ENCODE data around the gene SNPH. TPM values are rescaled to one million over a fixed set of nuclear protein-coding genes. Genes with fewer than 3 reads are reported as not detected.

The SNPH gene
- total and polyA plus RNA-seq, 8 donors = 1.1 to 4.3 (median 2.5) TPM

- no peaks in the 10 kb centered on the region for H3K36me3 ChIP-seq
- H3K9me3 ChIP-seq = no peaks in the 10 kb centered on the region
- peak; percentile 76 to 78 (median 77) for ATAC-seq
- H3K4me3 ChIP-seq = peak within 1 kb of the TSS in 2 of 4 donors; percentile 28 to 30
- no peaks in the 10 kb centered on the region for H3K27me3 ChIP-seq
- H3K27ac ChIP-seq = peak within 1 kb of the TSS; percentile 58 to 97 (median 90)
- peaks cover 30 to 42% (median 42%) of the 10 kb centered on the region in 3 donors for H3K4me1 ChIP-seq
- FAIRE-seq = no peak
- WGBS, 2 donors = 27 to 34% methylated on average over 8 of the region's 8 CpGs
- TF ChIP-seq CTCF (IDR thresholded peaks at IDR 0.05) = no peak
- peak; percentile 78 to 93 (median 92) for DNase-seq
- intact Hi-C loops (cut with DNase I) = no loop called here
Measured at GRCh38 chr20:1328680-1329330, 62.7 kb downstream of the SNPH start, which contains the start of gene SDCBP2. Gene SDCBP2, minus strand, starts transcription at chr20:1329139. Its CDS starts 8,723 bp downstream, at chr20:1320416.

- H3K27ac ChIP-seq = peak overlapping the region; percentile 35 to 97 (median 90)
- DNase-seq (peak in 5 of 6 donors; percentile 84 to 88 (median 86)), FAIRE-seq (no peak), ATAC-seq (peak; percentile 72 to 77 (median 76))
- no peaks in the 10 kb centered on the region for H3K36me3 ChIP-seq
- no peak overlapping the region for H3K4me3 ChIP-seq
- H3K4me1 ChIP-seq = peaks cover 30 to 42% (median 42%) of the 10 kb centered on the region in 3 donors
- H3K9me3 ChIP-seq = no peaks in the 10 kb centered on the region
- no peak for TF ChIP-seq CTCF (IDR thresholded peaks at IDR 0.05)
- intact Hi-C loops (cut with DNase I) = loop anchor here in 1 of 3 donors (10.0 kb wide), 1 partner anchor 55 kb away; no protein-coding TSS in a partner anchor
- 28 to 40% methylated on average over 6 of the region's 6 CpGs for WGBS, 2 donors
- H3K27me3 ChIP-seq = no peaks in the 10 kb centered on the region
Measured at GRCh38 chr20:1330075-1330830, 64.2 kb downstream of the SNPH start.

GRCh38 chr20:1331101-1331500, 65.0 kb downstream of the SNPH start:
- 91 to 100% methylated on average over 2 of the region's 2 CpGs for WGBS, 2 donors
- TF ChIP-seq CTCF (IDR thresholded peaks at IDR 0.05) = no peak
- FAIRE-seq (no peak), DNase-seq (peak in 1 of 6 donors; percentile 13), ATAC-seq (no peak)
- no peaks in the 10 kb centered on the region for H3K9me3 ChIP-seq
- no peaks in the 10 kb centered on the region for H3K36me3 ChIP-seq
- intact Hi-C loops (cut with DNase I) = loop anchor here in 1 of 3 donors (10.0 kb wide), 1 partner anchor 54 kb away; no protein-coding TSS in a partner anchor
- H3K4me1 ChIP-seq = peaks cover 28 to 41% (median 40%) of the 10 kb centered on the region in 3 donors
- H3K27ac ChIP-seq = peak overlapping the region in 3 of 4 donors; percentile 86 to 97 (median 95)
- H3K27me3 ChIP-seq = no peaks in the 10 kb centered on the region
- H3K4me3 ChIP-seq = no peak overlapping the region

- 92 to 94% methylated on average over 6 of the region's 6 CpGs for WGBS, 2 donors
- Histone ChIP-seq H3K27me3 (no peaks in the 10 kb centered on the region), H3K4me3 (no peak overlapping the region), H3K4me1 (peaks cover 23 to 38% (median 33%) of the 10 kb centered on the region in 3 donors), H3K9me3 (no peaks in the 10 kb centered on the region), H3K27ac (no peak overlapping the region), H3K36me3 (no peaks in the 10 kb centered on the region)
- DNase-seq = peak in 1 of 6 donors; percentile 7
- ATAC-seq = no peak
- intact Hi-C loops (cut with DNase I) = loop anchor here in 1 of 3 donors (10.0 kb wide), 1 partner anchor 53 kb away; no protein-coding TSS in a partner anchor
- TF ChIP-seq CTCF (IDR thresholded peaks at IDR 0.05) = no peak
- no peak for FAIRE-seq
Measured at GRCh38 chr20:1331801-1332453, 65.8 kb downstream of the SNPH start.
